Osteocyte (in vitro differentiated cells): ENCODE measurements around the gene FOXI1. TPM values are rescaled to one million over a fixed set of nuclear protein-coding genes. Genes with fewer than 3 reads are reported as not detected.

Experiments used
- DNase-seq: peaks from one replicate; pipeline ENCODE4 v3.0.0; 2021; ENCODE audit warnings: mixed read lengths; ENCODE audit not compliant: unreplicated experiment; ENCODE audit errors: extremely low spot score
- H3K27ac Mint-ChIP-seq: one replicate; pipeline ENCODE4 v1.8.0; 2021; ENCODE audit warnings: mild to moderate bottlenecking, mixed read lengths; ENCODE audit not compliant: unreplicated experiment
- H3K27me3 Mint-ChIP-seq: one replicate; pipeline ENCODE4 v1.8.0; 2021; ENCODE audit warnings: mixed read lengths; ENCODE audit not compliant: unreplicated experiment
- H3K36me3 Mint-ChIP-seq: one replicate; pipeline ENCODE4 v1.8.0; 2021; ENCODE audit warnings: mixed read lengths; ENCODE audit not compliant: unreplicated experiment
- H3K4me1 Mint-ChIP-seq: one replicate; pipeline ENCODE4 v1.8.0; 2021; ENCODE audit warnings: mixed read lengths; ENCODE audit not compliant: unreplicated experiment
- H3K4me3 Mint-ChIP-seq: one replicate; pipeline ENCODE4 v1.8.0; 2021; ENCODE audit warnings: mild to moderate bottlenecking, moderate library complexity, mixed read lengths; ENCODE audit not compliant: unreplicated experiment
- H3K9me3 Mint-ChIP-seq: one replicate; pipeline ENCODE4 v1.8.0; 2021; ENCODE audit warnings: mixed read lengths; ENCODE audit not compliant: unreplicated experiment
- total RNA-seq: library from RNA; stranded (reverse); gene quantifications from 2 replicates; pipeline ENCODE4 v1.2.1, GENCODE V29; 2021
- TF ChIP-seq, protein P1 (sequence below): fragments of 200-600 bp; sonication (generic); IDR thresholded peaks from 2 replicates; pipeline ENCODE4 v1.5.0; 2021; ENCODE audit warnings: antibody characterized with exemption, mild to moderate bottlenecking, moderate library complexity

FOXI1 gene
- total RNA-seq, 1 donor from 2014 or later = not detected

DNA sequence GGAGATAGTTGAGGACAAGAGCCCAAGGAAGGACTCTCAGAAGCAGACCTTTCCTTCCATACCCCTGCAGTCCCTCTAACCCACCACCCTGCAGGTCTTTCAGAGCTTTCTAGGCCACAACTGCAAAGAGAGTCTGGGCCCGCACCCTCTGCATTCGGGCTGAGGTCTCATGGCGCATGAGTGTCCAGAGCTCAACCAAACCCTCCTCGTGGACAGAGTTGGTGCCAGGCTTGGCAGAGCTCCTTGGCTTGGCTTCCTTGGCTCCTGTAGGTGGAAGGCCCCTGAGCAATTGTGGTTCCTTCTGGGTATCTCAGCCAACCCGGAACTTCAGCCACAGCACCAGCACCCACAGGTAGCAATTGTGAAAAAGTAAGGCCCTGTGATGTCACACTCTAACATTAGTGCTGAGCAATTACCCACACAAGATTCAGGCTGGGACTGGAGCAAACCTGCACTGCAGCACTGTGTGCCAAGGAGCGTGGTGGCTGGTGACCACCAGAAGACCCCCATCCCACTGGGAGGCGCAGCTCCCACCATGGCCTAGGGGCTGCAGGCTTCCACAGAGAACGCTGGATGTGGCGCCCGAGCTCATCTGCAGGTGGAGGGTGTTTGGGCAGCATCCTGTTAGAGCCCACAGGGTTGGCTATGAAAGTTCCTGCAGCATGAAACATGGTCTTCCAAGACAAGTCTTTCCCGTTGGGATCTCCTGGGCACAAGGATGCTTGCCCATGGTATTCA, 38.8 kb downstream of the FOXI1 start:
- Mint-ChIP-seq H3K27me3 (peaks cover 2% of the 10 kb centered on the region), H3K4me1 (peaks cover 25% of the 10 kb centered on the region), H3K9me3 (no peaks in the 10 kb centered on the region), H3K36me3 (no peaks in the 10 kb centered on the region), H3K27ac (no peak overlapping the region), H3K4me3 (no peak overlapping the region)
- DNase-seq = peak; percentile 62
- TF ChIP-seq, protein P1, sequence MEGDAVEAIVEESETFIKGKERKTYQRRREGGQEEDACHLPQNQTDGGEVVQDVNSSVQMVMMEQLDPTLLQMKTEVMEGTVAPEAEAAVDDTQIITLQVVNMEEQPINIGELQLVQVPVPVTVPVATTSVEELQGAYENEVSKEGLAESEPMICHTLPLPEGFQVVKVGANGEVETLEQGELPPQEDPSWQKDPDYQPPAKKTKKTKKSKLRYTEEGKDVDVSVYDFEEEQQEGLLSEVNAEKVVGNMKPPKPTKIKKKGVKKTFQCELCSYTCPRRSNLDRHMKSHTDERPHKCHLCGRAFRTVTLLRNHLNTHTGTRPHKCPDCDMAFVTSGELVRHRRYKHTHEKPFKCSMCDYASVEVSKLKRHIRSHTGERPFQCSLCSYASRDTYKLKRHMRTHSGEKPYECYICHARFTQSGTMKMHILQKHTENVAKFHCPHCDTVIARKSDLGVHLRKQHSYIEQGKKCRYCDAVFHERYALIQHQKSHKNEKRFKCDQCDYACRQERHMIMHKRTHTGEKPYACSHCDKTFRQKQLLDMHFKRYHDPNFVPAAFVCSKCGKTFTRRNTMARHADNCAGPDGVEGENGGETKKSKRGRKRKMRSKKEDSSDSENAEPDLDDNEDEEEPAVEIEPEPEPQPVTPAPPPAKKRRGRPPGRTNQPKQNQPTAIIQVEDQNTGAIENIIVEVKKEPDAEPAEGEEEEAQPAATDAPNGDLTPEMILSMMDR = no peak

DNA sequence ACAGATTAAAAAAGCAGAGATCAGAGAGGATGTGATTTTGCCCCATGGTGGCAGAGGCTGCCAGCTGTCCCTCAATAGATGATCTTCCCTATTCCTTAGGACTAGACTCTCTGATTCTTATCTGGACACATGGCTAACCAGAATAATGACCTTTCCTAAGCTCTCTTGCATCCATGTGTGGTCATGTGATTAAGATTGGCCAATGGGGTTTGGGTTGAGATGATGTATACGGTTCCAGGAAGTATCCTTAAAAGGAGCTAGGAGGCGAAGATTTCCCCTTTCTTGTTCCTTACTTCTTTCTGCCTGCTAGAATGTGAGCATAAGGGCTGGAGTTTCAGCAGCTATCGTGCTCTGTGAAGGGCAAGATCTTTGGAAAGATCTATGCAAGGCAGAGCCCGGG, 39.8 kb downstream of the FOXI1 start:
- Mint-ChIP-seq H3K4me1 (peaks cover 20% of the 10 kb centered on the region), H3K36me3 (no peaks in the 10 kb centered on the region)
- TF ChIP-seq, protein P1 = no peak

DNA sequence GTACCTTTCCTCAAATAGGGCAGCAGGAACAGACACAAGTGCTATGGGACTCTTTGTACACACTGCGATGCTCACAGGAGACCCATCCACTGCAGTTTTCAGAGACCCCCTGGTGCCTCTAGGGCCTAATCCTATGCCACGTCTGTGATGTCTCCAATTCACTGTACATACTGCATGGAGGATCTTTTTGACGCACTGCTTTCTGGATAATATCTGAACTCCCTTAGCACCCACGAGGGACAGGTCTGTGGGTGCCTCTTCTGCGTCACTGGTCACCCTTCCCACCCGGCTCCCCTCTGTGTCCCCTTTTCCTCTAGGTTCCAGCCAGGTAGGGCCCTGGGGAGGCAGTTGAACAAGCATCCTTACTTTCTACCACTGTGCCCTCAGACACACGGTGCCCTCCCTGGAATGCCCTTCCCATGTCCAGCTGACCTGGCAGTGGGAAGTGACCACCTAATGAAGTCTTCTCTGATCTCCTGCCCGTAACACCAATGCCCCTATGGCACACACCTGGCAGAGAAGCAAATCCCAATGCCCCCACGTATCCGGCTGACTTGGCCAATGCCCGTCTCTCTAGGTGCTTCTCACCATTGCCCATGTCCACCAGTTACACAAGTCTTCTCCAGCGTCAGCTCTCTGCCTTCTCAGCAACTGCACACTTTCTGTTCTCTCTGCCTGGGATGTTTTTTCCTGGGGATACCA, 41.5 kb downstream of the FOXI1 start:
- Mint-ChIP-seq H3K4me3 (no peak overlapping the region), H3K27ac (no peak overlapping the region), H3K27me3 (peaks cover 2% of the 10 kb centered on the region), H3K36me3 (no peaks in the 10 kb centered on the region), H3K9me3 (no peaks in the 10 kb centered on the region), H3K4me1 (peaks cover 25% of the 10 kb centered on the region)
- TF ChIP-seq, protein P1 = no peak
- DNase-seq = peak; percentile 57

More for the DNA sequence above, 39.8 kb downstream of the FOXI1 start:
- no peak overlapping the region for H3K27ac Mint-ChIP-seq
- DNase-seq = peak; percentile 10
- H3K4me3 Mint-ChIP-seq = no peak overlapping the region
- H3K27me3 Mint-ChIP-seq = peaks cover 2% of the 10 kb centered on the region
- no peaks in the 10 kb centered on the region for H3K9me3 Mint-ChIP-seq

DNA sequence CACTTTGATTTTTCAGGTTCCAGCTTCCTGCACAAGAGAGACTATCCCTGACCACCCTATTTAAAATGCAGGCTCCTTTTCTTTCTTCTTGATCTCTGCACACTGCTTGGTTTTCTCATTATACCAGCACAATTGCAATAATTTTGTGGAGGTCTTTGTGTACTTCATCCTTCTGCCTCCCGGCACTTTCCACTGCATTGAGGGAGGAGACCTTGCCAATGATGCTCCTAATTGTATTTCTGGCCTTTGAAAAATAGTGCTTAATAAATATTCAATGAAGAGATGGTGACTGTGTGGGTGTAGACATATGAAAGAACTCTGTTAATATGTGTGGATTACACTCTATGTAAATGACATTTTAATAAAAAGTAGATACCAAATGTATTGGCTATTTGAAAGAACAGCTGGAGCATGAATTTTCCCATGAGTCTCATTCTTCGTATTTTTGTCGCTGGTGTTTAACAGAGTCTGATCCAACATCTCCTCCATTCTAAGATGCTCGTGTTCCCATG, 42.1 kb downstream of the FOXI1 start:
- no peak for DNase-seq
- Mint-ChIP-seq H3K27ac (no peak overlapping the region), H3K4me1 (peaks cover 23% of the 10 kb centered on the region), H3K9me3 (no peaks in the 10 kb centered on the region), H3K4me3 (no peak overlapping the region), H3K27me3 (peaks cover 2% of the 10 kb centered on the region), H3K36me3 (no peaks in the 10 kb centered on the region)
- TF ChIP-seq, protein P1 = no peak
